HG02870 (cell line): ENCODE data around the gene MACROD2.

Experiments
- ATAC-seq: cut with Tn5 transposase; IDR thresholded peaks from one replicate; pipeline ENCODE4 v1.9.1; 2021; ENCODE audit warnings: mild to moderate bottlenecking, moderate library complexity; ENCODE audit not compliant: unreplicated experiment

The MACROD2 gene

DNA sequence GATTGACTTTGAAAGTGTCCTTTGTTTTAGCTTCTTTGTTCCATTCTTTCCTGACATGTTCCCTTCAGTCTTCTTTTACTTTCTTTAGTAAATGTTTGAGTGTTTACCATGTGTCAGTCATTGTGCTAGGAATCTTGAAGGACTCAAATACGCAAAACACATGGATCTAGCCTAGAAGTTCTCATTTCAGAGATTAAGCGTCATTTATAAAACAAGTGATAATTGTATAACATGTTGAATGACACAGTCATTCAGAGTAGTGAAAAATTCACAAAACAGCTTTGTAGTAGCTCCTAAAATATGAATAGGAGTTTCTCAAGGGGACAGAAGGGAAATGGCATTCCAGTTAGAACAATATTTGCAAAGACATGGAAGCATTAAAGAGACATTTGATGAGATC, 66.9 kb downstream of the MACROD2 start:
- no peak for ATAC-seq

DNA sequence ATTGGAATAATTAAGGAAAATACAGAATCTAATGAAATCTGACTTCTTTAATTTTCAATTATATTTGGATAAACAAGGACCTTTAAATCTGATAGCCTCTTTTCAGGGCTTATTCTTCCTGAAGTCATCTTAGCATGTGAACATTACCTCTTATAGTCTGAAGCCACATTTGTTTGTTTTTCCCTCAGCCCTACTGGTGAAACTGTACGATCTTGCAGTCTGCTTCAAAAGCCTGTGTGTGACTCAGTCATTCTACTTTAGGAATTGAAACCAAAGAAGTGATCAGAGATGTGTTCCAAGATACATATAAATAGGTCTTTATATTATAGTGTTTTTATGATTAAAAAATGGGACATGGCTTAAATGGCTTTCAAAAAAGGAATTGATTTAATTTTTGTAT, 67.5 kb downstream of the MACROD2 start:
- no peak for ATAC-seq

DNA sequence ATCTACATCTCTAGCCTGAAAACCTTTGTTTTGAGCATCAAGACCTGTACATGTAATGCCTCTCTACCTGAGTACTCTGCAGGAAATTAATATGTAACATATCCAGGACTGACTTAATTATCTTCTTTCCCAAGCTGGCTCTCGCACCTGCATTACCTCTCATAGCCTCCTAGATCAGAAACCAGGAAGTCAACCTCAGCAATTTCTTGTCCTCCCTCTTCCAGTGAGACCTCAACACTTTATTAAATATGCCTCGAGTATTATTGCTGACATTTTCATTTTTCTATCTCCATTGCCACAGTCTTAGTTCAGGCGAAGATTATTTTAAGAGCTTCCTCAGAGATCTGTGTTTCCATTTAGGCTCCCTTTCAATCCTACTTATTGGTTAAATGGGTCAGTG, 69.0 kb downstream of the MACROD2 start:
- no peak for ATAC-seq

DNA sequence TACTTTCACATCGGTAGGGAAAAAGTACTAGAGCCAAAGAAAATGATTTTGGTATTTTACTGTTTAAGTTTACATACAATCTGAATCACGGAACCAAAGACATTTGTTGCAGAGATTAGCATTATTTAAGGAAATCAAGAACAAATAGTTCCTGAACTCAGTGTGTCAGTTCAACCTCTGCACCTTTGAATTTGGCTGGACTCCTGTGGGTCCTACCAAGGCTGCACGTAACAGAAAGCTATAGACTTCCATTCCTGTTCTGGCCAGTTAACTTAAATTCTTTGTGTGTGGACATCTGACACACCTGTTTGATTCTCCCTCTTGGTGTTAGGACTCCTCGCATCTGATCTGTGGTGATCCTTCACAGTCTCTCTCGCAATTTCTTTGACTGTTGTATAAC, 69.6 kb downstream of the MACROD2 start:
- no peak for ATAC-seq

DNA sequence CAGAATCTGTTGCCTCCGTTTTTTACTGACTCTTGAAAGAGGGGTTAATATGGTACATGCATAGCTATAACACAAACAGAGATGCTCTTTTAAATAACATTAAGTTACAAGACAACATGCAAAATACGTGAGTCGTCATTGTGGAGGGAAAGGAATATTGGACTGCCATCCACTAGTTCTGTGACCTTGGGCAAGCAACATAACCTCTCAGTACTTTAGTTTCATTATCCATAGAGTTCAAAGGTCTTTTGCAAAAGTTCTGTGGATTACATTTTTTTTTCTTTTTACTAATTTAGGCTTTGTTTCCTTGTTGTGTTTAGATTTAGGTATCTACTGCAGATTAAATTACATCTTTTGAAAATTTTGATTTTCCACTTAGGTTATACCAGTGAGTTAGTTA, 70.5 kb downstream of the MACROD2 start:
- no peak for ATAC-seq

DNA sequence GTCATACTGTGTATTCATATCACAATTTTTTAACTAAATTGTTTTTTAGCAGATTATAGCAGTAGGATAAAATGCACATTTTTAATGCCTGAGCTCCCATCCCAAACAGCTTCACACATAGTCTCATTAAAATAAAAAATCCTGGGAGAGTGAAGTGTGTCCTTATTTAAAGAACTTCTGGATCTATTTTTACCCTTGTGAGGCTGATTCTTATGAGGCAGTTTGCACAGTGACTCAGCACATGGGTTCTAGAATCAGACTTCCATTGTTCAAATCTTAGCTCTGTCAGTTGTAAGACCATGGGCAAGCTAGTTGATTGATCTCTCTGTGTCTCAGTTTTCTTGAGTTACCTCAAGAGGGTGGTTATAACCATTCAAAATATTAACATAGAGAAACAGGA, 72.3 kb downstream of the MACROD2 start:
- no peak for ATAC-seq

DNA sequence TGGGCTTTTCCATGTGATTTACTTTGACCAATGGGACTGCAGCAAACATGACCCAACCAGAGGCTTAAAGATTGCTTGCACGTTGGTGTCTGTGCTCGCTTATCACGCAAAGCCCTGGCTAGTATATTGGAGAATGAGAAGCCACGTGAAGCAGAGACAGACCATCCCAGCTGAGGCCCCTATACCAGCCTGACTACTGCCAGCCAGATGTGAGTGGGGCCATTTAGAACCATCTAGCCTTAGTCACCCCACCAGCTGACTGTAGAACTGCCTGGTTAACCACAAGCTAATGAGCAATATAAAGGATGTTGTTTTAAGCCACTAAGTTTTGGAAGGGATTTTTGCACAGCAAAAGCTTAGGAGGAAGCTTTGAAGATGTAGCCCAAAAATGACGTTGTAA, 74.5 kb downstream of the MACROD2 start:
- ATAC-seq = no peak

DNA sequence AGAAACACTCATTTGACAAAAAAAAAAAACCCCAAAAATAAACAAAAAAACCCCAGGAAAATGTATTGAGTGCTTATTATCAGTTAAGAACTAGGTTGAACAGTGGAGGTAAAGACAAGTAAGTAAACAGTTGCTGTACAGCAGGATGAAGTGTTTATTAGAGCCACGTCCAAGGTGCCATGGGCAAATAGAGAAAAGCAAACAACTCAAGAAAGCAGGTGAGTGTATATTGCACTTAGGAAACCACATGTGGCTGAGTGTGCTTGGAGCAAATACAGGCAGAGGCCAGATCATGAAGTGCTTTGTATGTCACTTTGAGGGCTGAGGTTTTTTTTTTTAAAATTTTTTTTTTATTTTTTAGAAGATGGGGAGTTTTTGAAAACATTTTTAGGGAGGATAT, 98.3 kb downstream of the MACROD2 start:
- no peak for ATAC-seq

DNA sequence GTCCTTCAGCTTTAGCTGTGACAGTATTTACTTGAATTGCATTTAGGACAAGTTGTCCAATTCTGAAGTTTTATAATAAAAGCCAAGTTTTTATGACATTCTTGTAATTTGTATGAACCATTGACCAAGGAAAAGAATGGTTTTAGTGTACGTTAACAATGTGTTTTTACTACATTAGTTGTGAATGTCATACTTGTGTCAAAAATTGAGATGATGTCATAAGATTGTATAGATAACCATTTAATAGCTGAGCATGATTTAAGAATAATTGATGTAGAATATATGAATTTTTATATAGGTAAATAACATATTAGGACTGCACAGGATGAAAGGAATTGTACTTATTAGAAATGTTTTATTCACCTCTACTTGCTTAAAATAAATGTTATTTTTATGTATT, 102.9 kb downstream of the MACROD2 start:
- ATAC-seq = no peak

DNA sequence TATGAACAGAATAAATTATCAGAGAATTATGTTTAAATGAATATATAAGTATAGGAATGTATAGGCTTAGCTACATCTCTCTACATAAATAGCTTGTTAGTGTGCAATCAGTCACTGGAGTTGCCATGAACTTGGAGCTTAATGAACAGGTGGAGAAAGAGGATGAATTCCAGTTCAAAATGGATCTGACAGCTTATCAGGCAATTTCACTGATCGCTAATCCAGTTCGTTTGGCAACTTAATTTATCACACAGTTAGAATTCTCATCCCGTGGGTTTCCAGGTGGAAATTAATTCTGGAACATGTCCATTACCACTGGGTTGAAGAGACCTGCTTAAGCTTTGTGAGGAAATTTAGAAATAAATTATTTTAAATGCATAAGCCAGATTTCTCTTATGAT, 118.1 kb downstream of the MACROD2 start:
- ATAC-seq = no peak

DNA sequence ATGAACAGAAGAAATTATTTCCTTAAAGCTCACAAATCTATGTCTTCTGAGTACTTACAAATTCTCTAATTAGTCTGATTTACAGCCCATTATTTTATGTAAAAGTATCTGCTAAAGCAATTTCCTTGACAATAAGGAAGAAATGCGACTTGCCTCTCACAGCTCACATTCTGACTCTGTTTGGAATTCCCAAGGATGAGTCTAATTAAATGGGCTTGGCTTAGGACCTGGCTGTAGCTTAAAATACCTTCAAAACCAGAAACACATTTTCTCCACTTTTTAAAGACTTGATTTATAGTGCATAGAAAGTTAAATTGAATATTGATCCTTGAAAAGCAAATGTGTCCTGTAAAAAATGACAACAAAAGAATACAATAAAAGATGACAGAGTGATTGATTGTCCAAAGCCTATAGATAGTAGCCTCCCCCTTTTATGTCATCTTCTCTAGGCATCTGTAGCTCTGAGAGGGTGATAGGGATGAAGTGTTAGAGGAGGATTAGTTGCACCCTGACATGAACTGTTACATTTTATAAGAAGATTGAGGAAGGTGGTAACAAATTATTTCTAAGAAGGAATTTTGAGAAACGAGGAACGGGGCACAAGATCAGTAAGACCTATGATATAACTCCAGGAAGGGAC, 118.9 kb downstream of the MACROD2 start:
- ATAC-seq = no peak

DNA sequence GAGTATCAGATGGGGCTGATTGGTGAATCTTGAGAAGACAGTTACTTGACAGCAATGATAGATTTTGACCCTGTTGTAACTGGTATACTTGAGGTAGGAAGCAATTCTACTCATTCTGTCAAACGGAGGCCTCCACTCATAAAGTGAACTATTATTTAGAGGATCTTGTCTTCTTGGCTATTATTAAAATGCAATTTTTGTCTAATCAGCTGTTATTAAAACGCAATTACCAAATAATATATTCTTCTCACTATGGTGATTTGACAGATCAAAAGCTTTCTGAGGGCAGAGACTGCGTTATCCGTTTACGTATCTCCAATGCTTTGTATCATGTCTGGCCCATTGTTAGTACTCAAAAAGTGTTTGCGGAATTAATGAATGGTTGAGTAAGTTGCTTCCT, 120.7 kb downstream of the MACROD2 start:
- ATAC-seq = no peak

DNA sequence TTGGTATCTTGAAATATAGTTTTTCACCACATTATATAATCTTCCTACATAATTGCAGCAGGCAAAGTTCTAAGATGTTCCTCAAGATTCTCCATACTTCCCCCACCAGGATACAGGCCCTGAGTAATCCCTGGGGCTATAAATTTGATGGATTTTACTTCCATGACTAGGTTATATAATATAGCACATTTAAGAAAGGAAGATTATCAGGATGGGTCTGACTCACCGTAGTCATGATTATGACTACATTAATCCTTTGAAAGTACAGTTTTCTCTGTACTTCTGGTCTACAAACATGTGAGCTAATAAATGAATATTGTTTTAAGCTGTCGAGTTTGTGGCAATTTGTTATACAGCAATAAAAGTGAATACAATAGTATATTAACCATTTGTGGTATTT, 122.5 kb downstream of the MACROD2 start:
- ATAC-seq = no peak

DNA sequence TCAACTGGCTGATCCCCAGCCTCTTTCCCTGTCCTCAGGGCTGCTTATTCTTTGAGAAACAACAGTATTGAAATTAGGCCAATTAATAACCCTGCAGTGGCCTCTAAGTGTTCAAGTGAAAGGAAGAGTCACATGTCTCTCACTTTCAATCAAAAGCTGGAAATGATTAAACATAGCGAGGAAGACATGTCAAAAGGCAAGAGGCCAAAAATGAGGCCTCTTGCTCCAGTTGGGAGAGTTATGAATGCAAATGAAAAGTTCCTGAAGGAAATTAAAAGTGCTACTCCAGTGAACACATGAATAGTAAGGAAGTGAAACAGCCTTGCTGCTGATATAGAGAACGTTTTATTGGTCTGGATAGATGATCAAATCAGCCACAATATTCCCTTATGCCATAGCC, 131.5 kb downstream of the MACROD2 start:
- ATAC-seq = no peak

DNA sequence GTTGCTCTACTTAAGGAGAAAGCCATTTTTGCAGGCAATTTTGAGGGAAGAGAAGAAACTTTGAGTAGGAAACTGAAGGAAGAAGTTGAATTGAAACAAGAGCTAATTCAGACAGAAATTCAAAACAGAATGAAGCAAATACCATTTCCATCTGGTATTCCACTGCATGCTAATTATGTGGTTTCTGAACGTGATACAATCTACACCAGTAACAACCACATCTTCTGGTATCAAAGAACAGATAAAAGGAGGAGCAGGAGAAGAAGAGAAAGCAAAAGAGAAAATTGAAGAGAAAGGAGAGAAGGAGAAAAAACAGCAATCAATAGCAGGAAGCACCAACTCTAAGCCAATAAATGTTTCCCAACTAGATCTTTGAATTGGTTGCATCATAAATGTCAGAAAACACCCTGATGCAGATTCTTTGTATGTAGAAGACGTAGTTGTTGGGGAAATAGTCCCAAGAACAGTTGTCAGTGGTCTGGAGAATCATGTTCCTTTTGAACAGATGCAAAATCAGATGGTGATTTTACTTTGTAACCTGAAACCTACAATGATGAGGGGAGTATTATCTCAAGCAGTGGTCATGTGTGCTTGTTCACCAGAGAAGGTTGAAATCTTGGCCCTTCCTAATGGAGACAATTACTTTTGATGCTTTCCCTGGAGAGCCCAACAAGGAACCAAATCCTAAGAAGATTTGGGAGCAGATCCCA, 132.4 kb downstream of the MACROD2 start:
- ATAC-seq = no peak

DNA sequence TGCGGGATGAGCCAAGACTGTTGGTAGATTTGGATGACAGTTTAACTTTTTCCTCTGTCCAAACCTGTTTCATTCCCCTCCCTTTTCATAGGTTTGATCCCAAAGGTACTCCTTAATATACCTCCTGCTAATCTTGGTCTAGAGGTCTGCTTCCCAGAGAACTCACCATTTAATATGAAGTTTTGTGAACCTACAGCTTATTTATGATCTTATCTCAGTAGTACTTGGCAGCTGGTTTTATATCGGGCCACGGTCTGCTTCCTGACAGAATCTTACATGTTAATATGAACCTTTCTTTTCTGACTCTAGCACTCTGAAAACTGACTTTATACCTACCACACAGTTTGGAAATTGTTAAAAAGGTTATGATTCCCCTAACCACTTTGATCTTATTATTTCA, 138.7 kb downstream of the MACROD2 start:
- no peak for ATAC-seq

DNA sequence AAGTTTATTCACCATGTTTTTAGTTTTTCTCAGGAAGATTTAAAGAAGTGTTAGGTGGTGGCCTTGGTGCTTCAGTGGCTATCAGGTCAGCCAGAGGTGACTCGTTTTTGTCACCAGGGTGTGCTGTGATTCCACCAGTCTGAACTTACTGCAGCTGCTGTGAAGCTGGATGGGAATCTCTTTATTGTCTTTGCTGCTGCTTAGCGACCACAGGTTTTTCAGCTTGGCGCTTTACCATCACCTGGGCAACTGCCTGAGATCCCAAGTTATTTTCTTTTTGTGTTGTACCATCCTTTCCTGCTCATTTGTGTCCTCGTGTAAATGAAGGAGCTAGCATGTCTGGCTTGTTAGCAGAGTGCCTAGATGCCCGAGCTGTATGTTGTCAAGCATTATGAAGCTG, 146.9 kb downstream of the MACROD2 start:
- ATAC-seq = no peak

DNA sequence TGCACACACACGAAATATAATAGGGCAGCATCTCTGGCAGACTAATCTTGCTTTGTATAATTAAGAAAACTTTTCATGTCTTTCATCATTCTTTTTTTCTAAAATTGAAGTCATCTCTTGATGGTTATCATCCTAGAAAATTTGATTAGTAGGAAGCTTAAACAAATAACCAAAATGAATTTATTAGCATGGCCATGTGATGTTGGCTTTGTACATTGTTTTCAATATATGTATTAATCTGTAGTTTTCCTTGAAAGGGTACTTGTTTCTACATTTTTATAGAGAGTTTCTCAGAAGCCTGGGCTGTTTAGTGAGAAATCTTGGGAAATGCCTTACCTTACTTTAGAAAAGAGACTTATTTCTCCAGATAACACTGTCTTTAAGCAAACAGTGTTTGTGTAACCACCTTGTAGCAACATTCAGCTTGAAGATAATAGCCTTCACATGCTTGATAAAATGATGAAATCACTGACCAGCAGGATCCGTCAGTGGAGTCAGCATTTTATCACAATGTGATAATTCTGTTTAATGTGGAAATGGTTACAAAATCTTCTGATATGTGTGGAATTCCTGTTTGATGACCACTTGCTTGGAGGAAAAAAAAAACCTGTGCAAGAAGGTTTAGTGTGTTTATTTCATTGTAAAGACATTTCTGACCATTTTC, 147.8 kb downstream of the MACROD2 start:
- no peak for ATAC-seq

DNA sequence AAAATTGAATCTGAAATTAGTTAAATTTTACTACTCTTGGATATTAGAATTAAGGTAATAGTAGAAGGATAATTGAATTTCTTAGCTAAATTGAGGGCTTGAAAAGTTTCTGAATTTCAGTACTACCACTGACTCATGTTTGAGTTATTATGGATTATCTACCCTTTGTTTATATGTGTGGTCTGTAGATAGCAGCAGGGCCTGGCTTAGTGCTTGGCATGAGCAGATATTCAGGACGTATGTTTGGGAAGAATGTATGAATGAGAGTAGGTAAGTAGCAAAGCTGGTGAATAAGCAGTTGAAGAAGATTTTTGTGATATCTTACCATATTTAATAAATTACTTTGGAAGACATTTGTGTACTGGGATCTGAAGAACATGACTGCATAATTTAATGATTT, 152.7 kb downstream of the MACROD2 start:
- no peak for ATAC-seq

DNA sequence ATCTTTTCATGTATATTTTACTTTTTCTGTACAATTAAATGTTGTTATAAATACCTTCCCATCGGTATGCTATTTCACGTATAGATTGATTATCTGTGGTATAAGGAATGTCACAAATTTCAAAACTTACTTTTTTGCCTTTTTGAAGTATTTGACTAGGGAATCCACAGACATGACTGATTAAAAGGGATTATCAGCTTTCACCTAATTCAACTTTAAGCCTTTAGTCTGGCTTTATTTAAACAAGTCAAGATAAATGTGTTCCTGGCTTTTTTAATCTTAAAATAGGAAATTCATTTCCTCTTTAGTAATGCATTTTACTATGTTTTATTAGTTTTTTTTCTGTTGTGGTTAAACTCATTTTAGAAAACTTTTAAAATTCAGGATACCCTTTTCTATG, 160.0 kb downstream of the MACROD2 start:
- ATAC-seq = no peak

DNA sequence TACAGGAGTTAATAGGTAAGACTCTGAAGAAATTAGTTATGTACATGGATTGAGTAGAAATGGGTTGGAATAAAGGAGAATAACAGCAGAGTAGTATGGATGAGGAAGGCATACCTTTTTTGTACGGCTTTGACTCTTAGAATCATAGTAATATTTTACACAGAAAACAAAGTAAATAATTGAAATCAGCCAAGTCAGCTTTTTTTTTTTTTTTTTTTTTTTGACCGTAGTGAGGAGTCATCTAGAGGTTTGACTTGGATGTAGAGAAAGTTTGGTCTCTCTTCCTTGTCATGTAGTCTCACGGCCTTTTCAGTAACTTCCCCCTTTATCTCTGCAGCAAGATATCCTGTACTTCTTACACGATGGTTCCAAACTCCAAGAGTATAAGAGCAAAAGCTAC, 183.2 kb downstream of the MACROD2 start:
- no peak for ATAC-seq

DNA sequence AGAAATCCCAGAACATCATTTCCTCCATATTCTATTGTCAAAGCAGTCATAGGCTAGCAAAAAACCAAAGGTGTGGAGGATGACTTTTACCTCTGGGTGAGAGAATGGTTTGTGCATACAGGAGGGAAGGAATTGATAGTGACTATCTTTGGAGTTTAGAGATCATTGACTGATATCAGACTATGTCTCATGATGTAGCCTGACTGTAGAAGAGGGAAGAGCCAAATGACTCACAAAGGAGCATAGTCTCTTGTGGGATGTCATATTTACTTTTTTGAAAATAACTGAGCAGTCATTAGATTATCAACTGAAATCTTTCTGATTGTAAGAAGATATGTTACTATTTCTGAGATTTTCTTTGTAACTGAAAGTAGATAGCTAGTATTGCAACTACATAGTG, 183.6 kb downstream of the MACROD2 start:
- ATAC-seq = no peak
